GM18861 (cell line): ENCODE results near the gene OR2T6.
"Not testable (repeated sequence)": the region's sequence is repeated elsewhere in the genome, so short reads cannot be mapped to it uniquely, and the experiment has no call there.

Experiments used
- ATAC-seq: cut with Tn5 transposase; IDR thresholded peaks from one replicate; pipeline ENCODE4 v1.9.1; 2021; ENCODE audit not compliant: unreplicated experiment

Gene OR2T6, protein sequence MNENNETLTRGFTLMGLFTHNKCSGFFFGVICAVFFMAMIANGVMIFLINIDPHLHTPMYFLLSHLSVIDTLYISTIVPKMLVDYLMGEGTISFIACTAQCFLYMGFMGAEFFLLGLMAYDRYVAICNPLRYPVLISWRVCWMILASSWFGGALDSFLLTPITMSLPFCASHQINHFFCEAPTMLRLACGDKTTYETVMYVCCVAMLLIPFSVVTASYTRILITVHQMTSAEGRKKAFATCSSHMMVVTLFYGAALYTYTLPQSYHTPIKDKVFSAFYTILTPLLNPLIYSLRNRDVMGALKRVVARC

DNA sequence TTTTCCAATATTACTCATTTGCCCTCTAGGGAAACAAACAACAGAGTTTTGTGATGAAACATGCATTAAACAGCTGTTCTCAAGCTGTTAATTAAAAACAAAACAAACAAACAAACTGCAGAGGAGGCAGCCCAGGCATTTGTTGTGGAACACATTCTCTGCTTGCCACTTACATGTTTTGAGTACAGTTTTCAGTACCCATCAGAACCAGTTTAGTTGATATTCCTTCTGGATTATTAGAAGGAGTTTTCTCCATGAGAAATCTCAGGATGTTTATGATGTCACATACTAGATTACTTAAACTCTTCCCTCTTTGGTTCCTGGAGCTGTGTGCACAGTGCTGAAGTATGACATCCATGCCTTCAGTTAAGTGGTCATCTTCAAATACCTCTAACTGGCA is at the start of gene OR2T6:
OR2T6 (plus strand) TSS at position 301 of the 400 bp plus-strand sequence. CDS start 11,863 bp downstream, outside the sequence.
- no peak for ATAC-seq

- ATAC-seq: no peak
These were observed 32.1 kb upstream of the OR2T6 start for GRCh38 chr1:248343451-248343850.

GRCh38 chr1:248348475-248348874 is 27.1 kb upstream of the OR2T6 start, which contains the start of gene OR14C36:
Gene OR14C36 (plus strand): TSS chr1:248348775. CDS start chr1:248348775, 0 bp downstream.
- ATAC-seq: no peak

DNA sequence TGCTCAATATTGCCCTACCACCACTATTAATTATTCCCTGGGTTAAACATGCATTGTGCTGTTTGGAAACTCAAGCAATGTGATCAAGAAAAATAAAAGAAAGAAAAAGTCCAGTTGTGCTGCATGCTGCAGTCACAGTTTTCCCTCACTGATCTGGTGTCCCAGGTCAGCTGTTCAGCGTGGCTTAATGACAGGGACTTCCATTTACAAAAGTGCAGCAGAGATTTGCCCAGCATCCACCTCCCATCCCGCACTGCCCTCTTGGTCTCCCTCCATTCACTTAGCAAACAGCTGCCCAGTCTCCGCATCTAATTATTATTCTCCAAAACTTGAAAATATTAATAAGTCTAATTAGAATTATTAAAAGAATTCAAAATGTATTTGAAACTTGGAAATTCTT is 16.1 kb upstream of the OR2T6 start:
- ATAC-seq: no peak

- no peak for ATAC-seq
These were observed 14.3 kb upstream of the OR2T6 start, which contains the start of gene OR2T4 for GRCh38 chr1:248361121-248361715. Gene OR2T4 (plus strand): TSS chr1:248361665. CDS start chr1:248361665, 0 bp downstream.

- ATAC-seq: no peak
These were observed 8.9 kb upstream of the OR2T6 start for GRCh38 chr1:248366609-248367008.

DNA sequence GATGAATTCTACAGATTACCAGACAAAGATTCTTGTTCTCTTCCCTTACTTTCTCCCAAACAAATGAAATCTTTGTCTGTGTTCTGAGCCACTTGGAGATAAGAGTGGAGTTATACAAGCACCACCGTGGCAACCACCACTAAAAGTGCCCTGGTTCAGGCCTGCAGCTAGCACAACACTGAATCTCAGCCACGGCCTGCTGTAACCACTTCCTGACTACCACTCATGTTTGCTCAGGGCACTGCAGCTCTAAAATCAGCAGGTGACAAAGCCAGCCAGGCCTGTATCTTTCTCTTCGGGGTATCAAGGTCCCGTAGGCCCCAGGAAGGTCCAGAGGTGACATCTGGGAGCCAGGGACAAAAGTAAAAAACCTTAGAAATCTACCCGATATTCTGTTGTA is 3.2 kb upstream of the OR2T6 start:
- no peak for ATAC-seq

DNA sequence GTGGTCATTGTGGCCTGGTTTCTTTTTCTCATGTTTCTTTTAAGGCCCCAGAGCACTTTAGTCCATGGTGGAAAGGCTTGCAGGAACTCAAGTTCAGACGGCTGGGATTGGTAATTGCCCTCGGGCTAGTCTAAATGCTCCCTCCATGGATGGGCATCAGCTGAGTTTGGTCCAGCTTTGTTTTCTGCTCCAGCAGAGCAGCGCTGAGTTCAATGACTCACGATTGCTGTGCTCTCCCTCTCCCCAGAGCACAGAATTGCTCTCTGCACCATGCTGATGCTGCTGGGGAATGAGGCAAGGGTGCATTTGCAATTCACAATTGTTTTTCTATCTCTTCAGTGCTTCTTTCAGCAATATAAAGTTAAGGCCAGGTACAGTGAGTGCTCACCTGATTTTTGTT is 1.8 kb upstream of the OR2T6 start:
- ATAC-seq: no peak

- no peak for ATAC-seq
These were observed 1.4 kb downstream of the OR2T6 start for GRCh38 chr1:248376916-248377315.

GRCh38 chr1:248380854-248381253 is 5.3 kb downstream of the OR2T6 start:
- ATAC-seq: no peak

GRCh38 chr1:248388426-248388825 is 12.9 kb downstream of the OR2T6 start:
- ATAC-seq: no peak

- no peak for ATAC-seq
These were observed 17.5 kb downstream of the OR2T6 start for GRCh38 chr1:248393050-248393449.

GRCh38 chr1:248402748-248403147 is 27.2 kb downstream of the OR2T6 start, which contains the start of gene OR2T1:
Gene OR2T1 (plus strand): TSS chr1:248403048. CDS start chr1:248406148, 3,100 bp downstream.
- ATAC-seq: no peak

DNA sequence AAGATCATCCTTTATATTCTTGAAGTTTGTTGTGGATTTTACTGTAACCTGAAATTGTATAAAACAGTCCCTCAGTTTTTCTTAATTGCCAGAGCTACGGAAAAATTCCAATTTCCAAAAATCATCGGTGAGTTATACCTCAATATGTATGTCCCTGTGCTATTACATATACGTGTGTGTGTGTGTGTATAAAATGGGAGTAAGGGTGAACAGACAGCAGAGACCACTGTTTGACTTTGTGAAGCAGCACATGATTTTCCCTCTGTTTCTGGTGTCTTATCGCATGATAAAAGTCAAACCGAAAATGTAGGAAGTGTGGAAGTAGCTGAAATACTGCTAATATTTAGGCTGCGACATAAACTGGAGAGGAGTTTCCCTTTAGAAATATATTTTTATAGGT is 28.5 kb downstream of the OR2T6 start:
- no peak for ATAC-seq

GRCh38 chr1:248406721-248407692 is 31.5 kb downstream of the OR2T6 start:
- ATAC-seq: no peak

- ATAC-seq: no peak
These were observed 40.7 kb downstream of the OR2T6 start for GRCh38 chr1:248416226-248416625.

GRCh38 chr1:248417854-248418253 is 42.3 kb downstream of the OR2T6 start:
- no peak for ATAC-seq

GRCh38 chr1:248421384-248421783 is 45.8 kb downstream of the OR2T6 start:
- ATAC-seq: no peak

DNA sequence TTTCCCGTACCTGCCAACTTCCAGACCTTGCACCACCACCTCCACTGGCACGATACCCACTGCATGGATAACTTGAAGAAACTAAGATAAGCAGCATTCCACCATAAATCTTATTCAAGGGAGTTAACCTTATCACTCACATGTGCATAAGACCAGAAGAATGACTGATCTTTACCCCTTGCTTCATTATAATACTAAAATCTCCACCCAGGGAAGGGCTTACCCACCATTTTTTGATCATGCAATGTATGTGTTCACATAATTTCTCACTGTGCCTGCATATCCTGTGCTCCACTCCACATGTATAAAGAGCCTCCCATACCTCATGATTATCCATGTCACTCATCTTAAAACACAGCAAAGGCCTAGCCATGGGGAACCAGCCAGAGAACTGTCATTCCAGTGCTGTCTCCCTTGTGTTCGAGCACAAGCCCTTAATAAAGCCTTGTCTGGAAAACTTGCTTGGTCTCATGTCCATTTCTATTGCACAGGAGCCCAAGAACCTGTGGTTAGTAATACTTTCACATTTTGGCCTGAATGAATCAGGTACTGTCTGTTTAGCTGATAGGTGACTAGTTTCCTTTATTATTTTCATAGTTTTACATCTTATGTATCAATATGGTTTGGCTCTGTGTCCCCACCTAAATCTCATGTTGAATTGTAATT is 52.1 kb downstream of the OR2T6 start:
- ATAC-seq: peak; percentile 28

DNA sequence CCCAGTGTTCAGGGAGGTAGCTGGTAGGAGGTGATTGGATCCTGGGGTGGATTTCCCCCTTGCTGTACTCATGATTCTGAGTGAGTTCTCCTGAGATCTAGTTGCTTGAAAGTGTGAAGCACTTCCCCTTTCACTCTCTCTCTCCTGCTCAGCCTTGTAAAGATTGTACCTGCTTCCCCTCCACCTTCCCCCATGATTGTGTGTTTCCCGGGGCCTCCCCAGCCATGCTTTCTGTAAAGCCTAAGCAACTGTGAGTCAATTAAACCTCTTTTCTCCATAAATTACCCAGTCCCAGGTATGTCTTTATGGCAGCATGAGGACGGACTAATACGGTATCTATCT is 52.6 kb downstream of the OR2T6 start:
- peak; percentile 93 for ATAC-seq

- ATAC-seq: not testable (repeated sequence)
These were observed 56.1 kb downstream of the OR2T6 start for GRCh38 chr1:248431683-248432082.
